Measurements from ENCODE around the gene EPHB6.

DNA sequence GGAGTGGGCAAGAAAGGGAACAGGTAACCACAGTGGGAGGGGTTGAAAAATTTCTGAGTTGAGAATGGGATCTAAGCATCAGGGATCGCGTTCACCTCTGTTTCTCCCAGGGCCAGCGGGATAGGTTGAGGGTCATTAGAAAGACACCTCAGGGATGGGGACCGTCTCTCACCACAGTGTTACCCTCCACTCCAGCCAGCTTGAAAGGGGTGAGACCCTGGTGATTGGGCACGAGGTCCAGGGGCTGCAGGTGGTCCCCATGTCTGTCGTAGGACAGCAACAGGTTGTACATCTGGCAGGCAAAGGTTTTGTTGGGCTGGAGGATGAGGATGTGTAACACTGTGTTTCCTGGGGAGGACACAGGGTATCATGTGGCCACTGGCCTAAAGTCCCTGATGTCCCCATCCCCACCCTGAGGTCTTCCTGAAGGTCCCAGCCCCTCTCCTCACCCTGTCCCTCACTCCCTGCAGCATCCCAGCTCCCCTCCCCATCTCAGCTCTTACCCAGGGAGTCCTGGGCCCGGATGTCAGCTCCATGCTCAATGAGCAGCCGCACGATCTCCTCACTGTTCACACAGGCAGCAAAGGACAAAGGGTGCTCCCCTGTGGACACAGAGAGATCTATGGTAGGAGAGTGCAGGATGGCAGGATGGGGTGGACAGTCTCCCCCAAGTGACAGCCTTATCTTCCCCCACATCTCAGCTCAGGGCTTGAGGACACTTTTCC is 21.5 kb downstream of the EPHB6 start:
- no peak for TF ChIP-seq TAF1 (IDR thresholded peaks at IDR 0.05; ENCODE audit: borderline replicate concordance, low read depth, low read length)
- TF ChIP-seq, protein P1, sequence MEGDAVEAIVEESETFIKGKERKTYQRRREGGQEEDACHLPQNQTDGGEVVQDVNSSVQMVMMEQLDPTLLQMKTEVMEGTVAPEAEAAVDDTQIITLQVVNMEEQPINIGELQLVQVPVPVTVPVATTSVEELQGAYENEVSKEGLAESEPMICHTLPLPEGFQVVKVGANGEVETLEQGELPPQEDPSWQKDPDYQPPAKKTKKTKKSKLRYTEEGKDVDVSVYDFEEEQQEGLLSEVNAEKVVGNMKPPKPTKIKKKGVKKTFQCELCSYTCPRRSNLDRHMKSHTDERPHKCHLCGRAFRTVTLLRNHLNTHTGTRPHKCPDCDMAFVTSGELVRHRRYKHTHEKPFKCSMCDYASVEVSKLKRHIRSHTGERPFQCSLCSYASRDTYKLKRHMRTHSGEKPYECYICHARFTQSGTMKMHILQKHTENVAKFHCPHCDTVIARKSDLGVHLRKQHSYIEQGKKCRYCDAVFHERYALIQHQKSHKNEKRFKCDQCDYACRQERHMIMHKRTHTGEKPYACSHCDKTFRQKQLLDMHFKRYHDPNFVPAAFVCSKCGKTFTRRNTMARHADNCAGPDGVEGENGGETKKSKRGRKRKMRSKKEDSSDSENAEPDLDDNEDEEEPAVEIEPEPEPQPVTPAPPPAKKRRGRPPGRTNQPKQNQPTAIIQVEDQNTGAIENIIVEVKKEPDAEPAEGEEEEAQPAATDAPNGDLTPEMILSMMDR (IDR thresholded peaks at IDR 0.05) = no peak
- no peak for TF ChIP-seq SMC3 (IDR thresholded peaks at IDR 0.05; ENCODE audit: low read depth, low read length)
- TF ChIP-seq, protein P2, sequence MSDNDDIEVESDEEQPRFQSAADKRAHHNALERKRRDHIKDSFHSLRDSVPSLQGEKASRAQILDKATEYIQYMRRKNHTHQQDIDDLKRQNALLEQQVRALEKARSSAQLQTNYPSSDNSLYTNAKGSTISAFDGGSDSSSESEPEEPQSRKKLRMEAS (IDR thresholded peaks at IDR 0.05; ENCODE audit: low read depth) = no peak
- no peak for TF ChIP-seq YY1 (IDR thresholded peaks at IDR 0.05; ENCODE audit: low read depth)
- TF ChIP-seq POLR2AphosphoS5 (IDR thresholded peaks at IDR 0.05; ENCODE audit: low read depth, low read length) = no peak
- no peak for TF ChIP-seq JUND (IDR thresholded peaks at IDR 0.05)
- TF ChIP-seq, protein P3, sequence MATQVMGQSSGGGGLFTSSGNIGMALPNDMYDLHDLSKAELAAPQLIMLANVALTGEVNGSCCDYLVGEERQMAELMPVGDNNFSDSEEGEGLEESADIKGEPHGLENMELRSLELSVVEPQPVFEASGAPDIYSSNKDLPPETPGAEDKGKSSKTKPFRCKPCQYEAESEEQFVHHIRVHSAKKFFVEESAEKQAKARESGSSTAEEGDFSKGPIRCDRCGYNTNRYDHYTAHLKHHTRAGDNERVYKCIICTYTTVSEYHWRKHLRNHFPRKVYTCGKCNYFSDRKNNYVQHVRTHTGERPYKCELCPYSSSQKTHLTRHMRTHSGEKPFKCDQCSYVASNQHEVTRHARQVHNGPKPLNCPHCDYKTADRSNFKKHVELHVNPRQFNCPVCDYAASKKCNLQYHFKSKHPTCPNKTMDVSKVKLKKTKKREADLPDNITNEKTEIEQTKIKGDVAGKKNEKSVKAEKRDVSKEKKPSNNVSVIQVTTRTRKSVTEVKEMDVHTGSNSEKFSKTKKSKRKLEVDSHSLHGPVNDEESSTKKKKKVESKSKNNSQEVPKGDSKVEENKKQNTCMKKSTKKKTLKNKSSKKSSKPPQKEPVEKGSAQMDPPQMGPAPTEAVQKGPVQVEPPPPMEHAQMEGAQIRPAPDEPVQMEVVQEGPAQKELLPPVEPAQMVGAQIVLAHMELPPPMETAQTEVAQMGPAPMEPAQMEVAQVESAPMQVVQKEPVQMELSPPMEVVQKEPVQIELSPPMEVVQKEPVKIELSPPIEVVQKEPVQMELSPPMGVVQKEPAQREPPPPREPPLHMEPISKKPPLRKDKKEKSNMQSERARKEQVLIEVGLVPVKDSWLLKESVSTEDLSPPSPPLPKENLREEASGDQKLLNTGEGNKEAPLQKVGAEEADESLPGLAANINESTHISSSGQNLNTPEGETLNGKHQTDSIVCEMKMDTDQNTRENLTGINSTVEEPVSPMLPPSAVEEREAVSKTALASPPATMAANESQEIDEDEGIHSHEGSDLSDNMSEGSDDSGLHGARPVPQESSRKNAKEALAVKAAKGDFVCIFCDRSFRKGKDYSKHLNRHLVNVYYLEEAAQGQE (IDR thresholded peaks at IDR 0.05; ENCODE audit: low read depth, low read length) = no peak
- no peak for TF ChIP-seq RAD21 (IDR thresholded peaks at IDR 0.05; ENCODE audit: low read length)
- TF ChIP-seq EP300 (IDR thresholded peaks at IDR 0.05; ENCODE audit: borderline replicate concordance in 1 of 2, low read depth in 1 of 2, low read length in 1 of 2) = no peak
- no peak for TF ChIP-seq FOXM1 (IDR thresholded peaks at IDR 0.05; ENCODE audit: low read depth)
